Medulla oblongata (tissue), 1 donor: ENCODE results near the gene FAM53A.
"Not testable (repeated sequence)": the region's sequence is repeated elsewhere in the genome, so short reads cannot be mapped to it uniquely, and the experiment has no call there.

Experiments used
- DNase-seq: peaks from one replicate; pipeline ENCODE4 v3.0.0-alpha.2; 2015; ENCODE audit errors: extremely low spot score

Gene FAM53A

DNA sequence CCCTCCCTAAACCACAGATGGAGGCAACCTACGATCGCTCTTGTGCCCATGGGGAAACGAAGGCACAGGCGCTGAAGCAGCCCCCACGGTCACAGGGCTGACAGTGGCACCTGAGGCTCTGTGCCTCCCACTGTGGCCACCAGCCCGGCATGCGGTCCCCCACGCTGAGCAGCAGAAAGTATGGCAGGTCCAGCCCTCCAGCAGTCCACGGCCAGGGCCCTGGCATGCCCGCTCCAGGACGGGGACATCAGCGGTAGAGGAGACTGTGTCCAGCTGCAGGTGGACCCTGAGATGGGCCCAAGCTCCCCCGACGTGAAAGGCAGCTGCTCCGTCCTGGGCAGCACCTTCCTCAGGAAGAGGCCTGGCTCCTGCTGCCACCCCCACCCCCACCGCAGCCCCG is 61.2 kb downstream of the FAM53A start:
- no peak for DNase-seq

DNA sequence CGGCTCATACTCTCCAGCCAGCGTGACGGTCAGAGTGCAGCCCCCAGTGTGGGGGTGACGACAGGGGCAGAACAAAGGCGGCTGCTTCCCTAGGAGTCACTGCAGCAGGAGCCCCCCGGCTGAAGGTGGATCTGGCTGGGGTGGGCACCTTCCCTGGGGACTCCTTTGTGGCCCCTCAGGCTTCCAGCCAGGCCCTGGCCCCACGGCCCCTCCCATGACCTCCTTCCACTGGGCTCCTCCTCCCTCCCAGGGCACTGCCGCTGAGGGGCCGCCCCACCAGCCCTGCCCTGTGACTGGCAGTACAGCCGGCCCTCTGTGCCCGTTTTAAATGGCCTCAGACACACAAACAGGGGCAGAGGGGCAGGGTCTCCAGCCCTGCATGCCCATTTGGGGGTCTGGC is 61.9 kb downstream of the FAM53A start:
- DNase-seq: no peak

DNA sequence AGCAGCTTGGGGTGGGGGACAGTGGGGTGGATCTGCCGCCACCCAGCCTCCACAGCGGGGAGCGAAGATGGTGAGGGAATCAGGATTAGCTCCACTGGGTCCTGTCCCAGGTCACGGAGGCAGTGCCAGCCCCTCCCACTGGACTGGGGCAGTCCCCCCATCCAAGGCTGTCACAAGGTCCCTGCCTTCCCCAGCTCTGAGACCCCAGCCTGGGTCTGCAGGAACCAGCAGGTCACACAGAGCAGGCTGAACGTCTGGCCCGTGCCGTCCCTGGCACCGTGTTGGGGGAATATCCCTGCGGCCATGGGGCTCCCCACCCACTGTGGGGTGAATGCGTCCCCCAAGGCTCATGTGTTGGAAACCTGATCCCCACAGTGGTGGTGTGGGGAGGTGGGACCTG is 62.6 kb downstream of the FAM53A start:
- no peak for DNase-seq

DNA sequence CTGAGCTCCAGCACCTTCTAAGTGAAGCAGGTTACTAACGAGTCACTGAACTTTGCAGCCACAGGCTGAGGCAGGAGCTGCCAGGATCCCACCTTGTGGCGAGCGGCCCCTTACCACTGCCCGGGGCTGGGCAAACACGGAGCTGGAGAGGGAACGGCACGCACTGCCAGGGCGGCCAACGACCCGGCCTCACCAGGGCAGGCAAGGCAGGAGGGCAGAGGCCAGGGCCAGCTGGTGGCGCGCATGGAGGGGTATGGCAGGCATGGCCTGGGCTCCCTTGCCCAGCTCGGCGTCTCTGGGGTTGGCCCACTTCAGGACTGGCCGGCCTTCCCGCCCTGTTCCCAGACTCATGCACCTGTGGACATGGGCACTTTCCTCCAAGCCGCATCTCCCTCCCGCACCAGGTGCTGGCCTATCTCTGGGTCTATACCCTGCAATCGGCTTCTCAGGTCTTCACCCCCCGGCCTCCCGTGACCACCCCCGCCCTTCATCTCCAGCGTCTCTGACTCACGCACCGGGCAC is 64.9 kb downstream of the FAM53A start:
- no peak for DNase-seq

DNA sequence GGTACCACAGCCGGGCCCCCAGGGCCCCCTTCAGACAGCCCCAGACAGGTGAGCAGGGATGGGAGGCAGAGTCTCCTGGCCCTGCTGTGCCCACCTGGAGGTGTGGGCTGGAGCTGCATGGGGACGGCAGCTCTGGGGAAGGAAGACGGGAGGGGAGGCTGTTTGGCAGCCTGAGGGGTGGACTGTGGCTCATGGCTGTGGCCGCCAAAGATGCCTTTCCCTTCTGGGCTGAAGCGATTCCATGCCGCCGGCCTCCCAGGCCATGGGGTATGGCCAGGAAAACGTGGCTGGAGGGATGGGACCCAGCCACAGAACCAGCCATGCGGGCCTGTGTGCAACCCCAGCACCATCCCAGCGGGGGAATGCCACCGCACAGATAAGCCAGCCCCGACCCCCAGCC is 65.7 kb downstream of the FAM53A start:
- DNase-seq: no peak

DNA sequence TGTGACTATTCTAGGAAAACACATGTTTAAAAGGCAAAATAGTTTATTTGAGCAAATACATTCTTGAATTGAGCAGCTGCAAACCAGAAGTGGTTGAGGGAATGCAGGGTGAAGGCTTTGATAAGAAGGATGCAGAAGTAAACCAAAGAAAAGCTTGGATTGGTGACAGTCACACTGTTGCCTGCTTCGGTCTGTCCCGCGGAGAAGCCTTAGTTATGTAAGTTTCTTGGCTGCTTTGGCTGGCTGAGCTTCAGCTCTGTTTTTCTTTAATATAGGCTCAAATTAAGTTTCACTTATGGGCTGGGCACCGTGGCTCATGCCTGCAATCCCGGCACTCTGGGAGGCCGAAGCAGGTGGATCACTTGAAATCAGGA is 67.6 kb downstream of the FAM53A start:
- DNase-seq: no peak

DNA sequence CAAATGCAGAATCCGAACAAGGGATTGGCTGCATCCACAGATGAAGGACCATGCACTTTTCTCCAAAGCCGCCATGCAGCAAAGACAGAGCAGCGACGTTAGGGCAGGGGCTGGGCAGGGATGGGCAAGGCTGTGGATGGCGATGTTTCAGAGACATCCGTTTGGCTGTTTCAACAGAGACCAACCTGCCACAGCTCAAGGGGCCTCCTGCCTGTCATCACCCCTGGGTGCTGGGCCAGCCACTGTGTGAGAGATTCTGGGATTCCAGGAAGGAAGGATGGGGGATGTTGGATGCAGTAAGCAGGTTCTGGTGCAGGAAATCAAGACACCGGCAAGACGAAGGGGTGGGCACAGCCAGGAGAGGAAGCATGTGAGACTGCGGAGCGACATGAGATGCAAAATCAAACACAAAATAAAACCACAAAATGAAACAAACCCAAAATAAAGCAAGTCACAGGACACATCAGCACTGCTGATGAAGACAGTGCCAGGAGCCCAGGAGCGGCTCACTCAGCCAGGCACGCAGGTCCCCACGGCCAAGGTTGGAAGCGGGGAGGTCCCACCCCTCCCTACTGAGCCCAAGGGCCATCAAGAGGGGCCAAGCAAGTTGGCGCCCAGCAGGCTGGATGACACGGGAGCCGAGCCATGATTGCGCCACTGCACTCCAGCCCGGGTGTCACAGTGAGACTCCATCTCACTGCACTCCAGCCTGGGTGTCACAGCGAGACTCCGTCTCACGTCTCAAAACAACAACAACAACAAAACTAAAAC is 68.1 kb downstream of the FAM53A start:
- no peak for DNase-seq

DNA sequence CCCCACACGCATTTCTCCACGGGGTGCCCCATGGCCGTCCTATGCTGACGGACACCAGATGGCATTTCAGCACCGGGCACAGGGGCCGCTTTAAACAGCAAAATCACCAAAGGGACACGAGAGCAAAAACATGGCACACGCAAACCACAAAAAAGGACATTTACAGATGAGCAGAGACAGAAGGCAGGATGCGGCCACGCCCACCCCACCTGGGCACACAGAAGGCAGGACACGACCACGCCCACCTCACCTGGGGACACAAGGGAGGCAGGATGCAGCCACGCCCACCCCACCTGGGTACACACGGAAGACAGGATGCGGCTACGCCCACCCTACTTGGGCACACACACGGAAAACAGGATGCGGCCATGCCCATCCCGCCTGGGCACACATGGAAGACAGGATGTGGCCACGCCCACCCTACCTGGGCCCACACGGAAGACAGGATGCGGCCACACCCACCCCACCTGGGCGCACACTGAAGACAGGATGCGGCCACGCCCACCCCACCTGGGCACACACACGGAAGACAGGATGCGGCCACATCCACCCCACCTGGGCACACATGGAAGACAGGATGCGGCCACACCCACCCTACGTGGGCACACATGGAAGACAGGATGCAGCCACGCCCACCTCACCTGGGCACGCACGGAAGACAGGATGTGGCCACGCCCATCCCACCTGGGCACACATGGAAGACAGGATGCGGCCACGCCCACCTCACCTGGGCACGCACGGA is 69.1 kb downstream of the FAM53A start:
- no peak for DNase-seq

DNA sequence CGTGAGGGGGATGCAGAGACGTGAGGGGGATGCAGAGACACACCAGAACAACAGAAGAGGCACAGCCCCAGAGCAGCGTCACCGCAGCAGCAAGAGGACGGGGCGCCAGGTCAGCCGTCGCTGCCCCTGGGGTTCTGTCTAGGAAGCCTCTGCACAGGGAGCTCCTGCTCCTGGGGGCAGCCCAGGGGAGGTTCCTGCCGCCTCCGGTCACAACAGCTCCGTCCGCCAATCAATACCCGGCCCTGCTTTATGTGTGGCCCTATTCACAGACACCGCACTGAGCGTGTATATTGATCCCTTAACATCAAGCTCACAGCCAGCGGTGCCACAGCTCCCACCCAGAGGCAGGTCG is 69.6 kb downstream of the FAM53A start:
- DNase-seq: no peak

DNA sequence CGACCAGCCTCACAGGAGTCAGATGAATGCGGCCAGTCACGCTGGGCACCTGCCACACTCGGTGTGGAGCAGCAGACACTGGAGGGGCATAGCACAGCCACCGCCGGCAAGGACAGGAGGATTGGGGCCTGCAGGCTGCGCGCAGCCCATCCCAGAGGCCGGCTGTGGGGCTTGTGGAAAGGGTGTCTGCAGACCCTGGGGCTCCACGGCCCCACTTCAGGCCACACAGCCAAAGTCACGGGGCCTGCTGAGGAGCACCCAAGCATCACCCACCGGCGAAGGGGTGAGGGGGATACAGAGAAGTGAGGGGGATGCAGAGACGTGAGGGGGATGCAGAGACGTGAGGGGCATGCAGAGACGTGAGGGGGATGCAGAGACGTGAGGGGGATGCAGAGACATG is 70.1 kb downstream of the FAM53A start:
- DNase-seq: no peak

DNA sequence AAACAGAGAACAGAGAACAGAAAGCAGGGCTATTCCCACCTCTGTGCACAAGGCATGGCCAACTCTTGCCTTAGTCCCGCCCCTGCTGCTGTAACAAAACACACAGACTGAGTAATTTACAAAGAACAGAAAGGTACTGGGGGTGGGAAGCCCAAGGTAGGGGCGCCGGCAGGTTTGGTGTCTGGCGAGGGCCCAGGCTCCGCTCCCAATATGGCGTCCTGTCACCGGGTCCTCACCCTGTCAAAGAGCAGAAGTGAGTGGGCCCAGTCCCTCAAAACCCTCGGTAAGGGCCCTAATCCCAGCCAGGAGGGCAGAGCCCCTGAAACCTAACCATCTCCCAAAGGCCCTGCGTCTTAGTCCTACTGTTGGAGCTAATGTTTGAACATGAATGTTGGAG is 71.0 kb downstream of the FAM53A start:
- no peak for DNase-seq

DNA sequence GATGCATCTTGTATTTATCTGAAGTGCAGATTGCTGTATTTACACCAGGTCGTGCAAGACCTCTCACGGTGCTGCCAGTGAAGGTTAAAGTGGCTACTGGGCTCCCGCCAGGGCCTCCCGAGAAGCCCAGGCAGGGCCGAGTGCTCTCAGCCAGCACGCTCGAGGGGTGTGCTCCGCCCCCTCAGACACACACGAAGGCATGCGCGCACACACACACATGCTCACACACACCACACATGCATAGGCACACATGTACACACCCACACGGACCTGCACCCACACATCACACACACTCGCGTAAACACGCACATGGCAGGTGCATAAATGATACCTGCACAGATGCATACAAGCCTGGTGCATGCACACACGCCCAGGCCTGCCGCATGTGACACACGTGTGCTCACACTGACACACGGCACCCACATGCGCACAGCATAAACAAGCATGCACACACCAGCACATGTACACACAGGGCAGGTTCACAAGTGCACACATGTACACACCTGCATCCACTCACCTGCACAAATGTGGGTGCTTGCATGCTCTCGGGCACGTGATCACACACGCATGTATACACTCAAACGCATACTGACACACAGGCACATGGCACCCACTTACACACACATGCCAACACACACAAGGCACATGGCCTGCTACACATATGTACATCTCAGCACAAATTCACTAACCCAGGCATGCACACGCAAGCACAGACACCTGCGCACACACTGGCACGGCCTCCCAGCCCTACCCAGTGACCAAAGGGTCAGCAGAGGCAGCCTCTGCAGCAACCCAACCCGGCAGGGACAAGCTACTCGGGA is 71.6 kb downstream of the FAM53A start:
- DNase-seq: no peak

DNA sequence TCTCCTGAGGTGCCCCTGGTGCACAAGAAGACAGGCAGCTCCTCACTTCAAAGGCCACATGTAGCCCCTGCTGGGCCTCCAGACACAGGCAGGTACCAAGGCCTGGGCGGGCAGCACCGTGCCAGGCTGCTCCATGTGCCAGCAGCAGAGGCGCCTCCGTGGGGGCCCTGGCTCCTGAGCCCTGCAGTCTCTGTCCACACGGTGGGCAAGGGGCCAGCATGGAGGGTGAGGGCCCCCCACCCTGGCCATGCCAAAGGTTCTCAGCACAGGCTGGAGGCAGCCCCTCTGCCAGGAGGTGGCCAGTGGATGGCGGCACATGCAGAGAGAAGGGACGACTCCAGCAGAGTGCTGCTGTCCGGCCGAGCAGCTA is 72.6 kb downstream of the FAM53A start:
- no peak for DNase-seq

DNA sequence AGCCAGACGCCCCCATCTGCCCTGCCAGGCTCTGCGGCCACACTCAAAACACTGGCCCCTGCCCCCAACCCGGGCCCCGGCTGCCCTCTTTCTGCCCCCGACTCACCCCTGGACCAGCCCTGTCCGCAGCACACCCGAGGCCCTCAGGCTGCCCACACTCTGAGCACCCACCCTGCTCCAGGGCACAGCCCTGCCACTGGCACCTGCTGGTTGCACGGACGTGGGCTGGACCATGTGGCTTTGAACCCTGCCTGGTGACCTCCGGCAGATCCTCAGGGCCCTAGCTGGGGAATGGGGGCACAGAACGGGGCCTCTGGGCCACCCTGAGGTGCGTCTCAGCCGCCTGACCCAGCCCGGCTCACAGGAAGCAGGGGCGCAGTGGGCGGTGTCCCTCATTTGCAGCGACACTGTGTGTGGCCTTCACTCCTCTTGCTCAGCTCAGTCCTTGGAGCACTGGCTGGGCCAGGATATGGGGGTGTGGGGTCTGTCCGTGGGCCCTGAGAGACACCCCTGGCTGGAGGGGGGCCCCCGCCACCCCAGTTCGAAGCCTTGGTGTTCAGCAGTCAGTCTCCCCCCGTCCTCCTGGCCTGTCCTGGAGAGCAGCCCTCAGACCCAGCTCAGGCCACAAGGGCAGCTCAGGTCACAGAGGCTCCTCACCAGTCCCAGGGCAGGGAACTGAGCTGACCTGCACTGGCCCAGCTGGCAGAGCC is 73.2 kb downstream of the FAM53A start:
- no peak for DNase-seq

DNA sequence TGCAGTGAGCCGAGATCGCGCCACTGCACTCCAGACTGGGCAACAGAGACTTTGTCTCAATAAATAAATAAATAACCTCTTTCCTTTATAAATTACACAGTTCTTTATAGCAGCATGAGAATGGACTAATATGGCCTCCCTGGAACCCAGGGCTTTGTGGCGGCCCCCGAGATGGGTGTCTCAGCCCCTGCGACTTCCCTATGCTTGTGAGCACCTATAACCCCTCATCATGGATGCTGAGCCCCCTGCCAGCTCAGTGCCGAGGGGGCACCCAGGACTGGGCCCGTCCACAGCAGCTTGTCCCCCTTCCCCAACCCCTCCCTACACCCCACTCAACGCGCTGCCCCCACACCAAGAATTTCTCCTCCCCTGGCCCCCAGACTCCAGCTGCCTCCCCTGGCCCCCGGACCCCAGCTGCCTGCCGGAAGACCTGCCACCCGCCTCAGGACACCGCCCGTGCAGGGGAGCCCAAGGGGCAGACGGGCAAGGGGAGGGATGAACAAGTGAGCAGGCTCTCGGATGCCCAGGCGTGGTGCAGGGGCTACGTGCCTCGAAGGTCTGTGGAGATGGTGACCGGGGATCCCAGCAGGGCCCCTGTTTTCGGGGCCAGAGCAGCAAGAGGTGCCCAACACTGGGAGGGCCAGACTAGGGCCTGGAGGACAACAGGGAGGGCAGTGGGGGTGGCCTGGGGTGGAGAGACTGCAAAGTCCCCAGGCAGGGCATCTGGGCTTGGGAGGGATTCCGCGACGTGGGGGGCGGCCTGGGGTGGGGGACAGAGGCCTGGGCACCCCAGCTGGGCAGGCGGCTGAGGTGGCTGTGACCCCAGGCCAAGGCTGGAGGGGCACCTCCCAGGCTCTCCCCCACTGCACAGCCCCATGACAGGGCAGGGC is 74.0 kb downstream of the FAM53A start:
- DNase-seq: no peak

DNA sequence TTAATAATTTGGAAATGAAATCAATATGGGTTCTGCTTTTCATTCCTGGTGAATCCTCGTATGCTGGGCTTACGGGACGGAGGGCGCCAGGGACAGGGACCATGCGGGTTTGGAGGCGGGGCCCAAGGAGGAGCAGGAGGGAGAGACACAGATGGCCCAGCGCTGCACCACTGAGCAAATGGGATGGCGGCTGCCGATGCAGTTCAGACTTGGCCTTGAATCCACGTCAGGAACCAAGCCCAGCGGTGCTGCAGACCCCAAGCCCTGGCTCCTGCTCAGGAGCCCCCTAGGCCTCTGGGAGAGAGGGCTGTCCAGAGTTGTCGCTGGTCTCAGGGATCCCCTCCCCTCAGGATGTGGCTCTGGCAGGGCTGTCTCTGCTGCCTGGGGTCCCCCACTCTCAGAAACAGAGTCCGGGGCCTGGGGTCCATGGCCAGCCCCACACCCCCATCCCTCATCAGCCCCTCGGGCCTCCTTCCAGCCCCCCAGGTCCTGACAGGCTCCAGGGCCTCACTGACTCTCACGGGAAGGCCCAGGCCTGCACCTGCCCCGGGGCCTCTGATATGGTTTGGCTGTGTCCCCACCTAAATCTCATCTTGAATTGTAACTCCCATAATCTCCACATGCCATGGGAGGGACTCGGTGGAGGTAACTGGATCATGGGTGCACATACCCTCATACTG is 75.2 kb downstream of the FAM53A start:
- DNase-seq: no peak

DNA sequence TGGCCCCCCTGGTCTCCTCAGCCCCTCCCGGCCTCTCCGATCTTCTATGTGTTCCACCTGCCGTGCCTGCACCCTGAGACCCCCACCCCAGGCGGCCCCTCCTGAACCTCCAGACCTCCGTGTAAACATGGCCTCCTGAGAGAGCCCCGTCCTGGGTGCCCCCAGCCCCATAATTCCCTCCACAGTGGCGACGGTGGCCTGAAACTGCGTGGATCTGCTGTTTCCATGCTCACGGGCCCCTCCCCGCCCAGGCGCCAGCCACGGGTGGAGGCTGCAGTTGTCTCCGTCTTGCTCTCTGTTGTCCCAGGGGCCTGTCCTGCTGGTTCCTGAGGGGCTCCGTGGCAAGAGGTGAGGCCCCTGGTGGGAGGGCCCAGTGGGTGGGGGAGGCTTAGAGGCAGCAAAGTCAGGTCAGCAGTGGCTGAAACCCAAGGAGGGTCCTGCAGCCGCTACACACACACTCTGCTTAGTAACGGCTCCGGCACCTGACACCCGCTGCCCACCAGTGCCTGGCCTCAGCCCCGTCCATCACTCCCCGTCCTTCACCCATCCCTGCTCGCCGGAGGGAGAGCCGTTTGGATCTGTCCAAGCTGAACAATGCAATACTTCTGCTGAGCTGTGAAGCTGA is 75.8 kb downstream of the FAM53A start:
- DNase-seq: no peak

DNA sequence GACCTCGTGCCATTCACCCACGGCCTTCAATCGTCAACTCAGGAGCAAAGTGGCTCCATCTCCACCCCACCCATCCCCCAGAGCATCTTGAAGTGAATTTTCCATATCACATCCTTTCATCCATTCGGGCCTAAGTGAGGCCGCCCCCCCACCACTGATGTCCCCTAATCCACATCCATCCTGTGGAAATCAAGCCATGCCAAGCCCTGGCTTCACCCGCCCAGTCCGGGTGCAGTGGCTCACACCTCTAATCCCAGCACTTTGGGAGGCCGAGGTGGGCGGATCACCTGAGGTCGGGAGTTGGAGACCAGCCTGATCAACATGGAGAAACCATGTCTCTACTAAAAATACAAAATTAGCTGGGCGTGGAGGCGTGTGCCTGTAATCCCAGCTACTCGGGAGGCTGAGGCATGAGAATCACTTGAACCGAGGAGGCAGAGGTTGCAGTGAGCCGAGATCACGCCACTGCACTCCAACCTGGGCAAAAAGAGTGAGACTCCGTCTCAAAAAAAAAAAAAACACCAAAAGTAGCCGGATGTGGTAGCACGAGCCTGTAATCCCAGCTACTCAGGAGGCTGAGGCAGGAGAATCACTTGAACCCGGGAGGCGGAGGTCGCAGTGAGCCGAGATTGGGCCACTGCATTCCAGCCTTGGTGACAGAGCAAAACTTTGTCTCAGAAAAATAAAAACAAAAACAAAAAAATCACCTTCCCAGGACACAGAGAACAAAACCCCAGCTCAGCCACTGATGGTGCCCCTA is 76.5 kb downstream of the FAM53A start:
- not testable (repeated sequence) for DNase-seq

DNA sequence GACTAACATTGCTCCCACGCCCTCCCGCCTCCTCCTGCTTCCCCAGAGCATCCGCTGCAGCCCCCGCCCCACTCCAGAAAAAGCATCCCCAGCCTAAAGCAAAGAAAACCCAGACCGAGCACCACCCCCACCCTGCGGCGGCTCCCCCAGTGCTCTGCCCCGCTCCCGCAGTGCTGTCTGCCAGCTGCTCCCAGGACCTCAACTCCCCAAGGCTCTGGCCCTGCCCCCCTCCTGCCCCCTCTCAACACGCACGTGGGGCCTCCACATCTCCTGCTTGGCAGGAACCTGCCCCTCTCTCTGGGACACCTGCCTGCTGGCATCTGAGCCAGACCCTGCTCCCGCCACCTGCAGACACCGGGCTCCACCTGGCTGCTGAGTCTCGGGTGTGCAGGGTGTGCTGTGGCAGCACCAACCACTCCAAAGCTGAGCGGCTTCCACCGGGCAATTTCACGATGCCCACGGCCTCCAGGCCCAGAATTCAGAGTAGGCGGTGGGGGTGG is 79.4 kb downstream of the FAM53A start:
- no peak for DNase-seq
